Panc1 (cell line): ENCODE measurements around the gene FAM151A.

Source experiments
- POLR2AphosphoS5 ChIP-seq: IDR thresholded peaks from 2 replicates; pipeline ENCODE4 v1.6.1; 2012; ENCODE audit warnings: mild to moderate bottlenecking, low read depth, low read length, moderate library complexity
- TCF7L2 ChIP-seq: IDR thresholded peaks from 2 replicates; pipeline ENCODE4 v1.6.1; 2011; ENCODE audit warnings: mild to moderate bottlenecking, low read depth, low read length, inconsistent platforms
- TF ChIP-seq, protein P1 (sequence below): fragments of 450-650 bp; IDR thresholded peaks from 2 replicates; pipeline ENCODE4 v1.5.1; 2017; ENCODE audit warnings: mild to moderate bottlenecking
- TF ChIP-seq, protein P2 (sequence below), 2 experiments: IDR thresholded peaks; 2 replicates each; pipeline ENCODE4 v1.6.1; 2011 to 2012; ENCODE audit warnings: low read depth in 2 of 2, control low read depth in 1 of 2, low read length in 1 of 2, mild to moderate bottlenecking in 1 of 2, moderate library complexity in 1 of 2; ENCODE audit not compliant: insufficient read depth in 1 of 2

DNA sequence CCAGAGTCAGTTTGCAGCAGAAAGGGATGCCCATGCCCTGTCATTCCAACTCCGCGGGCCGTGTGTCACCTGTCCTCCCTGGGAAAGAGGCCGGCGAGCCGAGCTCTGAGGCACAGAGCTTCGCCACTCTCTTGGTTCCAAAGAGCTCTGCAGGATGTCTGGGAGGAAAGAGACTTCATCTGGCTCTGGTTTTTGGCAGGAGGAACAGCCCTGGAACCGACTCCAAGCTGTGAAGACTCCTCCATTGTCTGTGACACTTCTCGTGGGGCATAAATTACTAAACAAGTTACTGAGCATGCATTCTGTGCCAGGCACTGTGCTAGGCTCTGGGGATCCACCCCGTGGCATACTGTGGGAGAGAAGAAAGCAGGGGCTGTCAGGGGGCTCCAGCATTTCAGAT is 3.9 kb upstream of the FAM151A start:
- TF ChIP-seq, protein P1, sequence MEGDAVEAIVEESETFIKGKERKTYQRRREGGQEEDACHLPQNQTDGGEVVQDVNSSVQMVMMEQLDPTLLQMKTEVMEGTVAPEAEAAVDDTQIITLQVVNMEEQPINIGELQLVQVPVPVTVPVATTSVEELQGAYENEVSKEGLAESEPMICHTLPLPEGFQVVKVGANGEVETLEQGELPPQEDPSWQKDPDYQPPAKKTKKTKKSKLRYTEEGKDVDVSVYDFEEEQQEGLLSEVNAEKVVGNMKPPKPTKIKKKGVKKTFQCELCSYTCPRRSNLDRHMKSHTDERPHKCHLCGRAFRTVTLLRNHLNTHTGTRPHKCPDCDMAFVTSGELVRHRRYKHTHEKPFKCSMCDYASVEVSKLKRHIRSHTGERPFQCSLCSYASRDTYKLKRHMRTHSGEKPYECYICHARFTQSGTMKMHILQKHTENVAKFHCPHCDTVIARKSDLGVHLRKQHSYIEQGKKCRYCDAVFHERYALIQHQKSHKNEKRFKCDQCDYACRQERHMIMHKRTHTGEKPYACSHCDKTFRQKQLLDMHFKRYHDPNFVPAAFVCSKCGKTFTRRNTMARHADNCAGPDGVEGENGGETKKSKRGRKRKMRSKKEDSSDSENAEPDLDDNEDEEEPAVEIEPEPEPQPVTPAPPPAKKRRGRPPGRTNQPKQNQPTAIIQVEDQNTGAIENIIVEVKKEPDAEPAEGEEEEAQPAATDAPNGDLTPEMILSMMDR: no peak
- no peak for TF ChIP-seq TCF7L2
- TF ChIP-seq POLR2AphosphoS5: no peak
- TF ChIP-seq, protein P2, sequence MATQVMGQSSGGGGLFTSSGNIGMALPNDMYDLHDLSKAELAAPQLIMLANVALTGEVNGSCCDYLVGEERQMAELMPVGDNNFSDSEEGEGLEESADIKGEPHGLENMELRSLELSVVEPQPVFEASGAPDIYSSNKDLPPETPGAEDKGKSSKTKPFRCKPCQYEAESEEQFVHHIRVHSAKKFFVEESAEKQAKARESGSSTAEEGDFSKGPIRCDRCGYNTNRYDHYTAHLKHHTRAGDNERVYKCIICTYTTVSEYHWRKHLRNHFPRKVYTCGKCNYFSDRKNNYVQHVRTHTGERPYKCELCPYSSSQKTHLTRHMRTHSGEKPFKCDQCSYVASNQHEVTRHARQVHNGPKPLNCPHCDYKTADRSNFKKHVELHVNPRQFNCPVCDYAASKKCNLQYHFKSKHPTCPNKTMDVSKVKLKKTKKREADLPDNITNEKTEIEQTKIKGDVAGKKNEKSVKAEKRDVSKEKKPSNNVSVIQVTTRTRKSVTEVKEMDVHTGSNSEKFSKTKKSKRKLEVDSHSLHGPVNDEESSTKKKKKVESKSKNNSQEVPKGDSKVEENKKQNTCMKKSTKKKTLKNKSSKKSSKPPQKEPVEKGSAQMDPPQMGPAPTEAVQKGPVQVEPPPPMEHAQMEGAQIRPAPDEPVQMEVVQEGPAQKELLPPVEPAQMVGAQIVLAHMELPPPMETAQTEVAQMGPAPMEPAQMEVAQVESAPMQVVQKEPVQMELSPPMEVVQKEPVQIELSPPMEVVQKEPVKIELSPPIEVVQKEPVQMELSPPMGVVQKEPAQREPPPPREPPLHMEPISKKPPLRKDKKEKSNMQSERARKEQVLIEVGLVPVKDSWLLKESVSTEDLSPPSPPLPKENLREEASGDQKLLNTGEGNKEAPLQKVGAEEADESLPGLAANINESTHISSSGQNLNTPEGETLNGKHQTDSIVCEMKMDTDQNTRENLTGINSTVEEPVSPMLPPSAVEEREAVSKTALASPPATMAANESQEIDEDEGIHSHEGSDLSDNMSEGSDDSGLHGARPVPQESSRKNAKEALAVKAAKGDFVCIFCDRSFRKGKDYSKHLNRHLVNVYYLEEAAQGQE (IDR thresholded peaks at IDR 0.05; ENCODE audit: insufficient read depth in 1 of 2, low read depth in 2 of 2, low read length in 1 of 2): no peak
